ENCODE measurements around the gene ABR. TPM values are rescaled to one million over a fixed set of nuclear protein-coding genes. Genes with fewer than 3 reads are reported as not detected.

Gene ABR
- total RNA-seq, 1 donor from 2014 or later, result 70.9 TPM

DNA sequence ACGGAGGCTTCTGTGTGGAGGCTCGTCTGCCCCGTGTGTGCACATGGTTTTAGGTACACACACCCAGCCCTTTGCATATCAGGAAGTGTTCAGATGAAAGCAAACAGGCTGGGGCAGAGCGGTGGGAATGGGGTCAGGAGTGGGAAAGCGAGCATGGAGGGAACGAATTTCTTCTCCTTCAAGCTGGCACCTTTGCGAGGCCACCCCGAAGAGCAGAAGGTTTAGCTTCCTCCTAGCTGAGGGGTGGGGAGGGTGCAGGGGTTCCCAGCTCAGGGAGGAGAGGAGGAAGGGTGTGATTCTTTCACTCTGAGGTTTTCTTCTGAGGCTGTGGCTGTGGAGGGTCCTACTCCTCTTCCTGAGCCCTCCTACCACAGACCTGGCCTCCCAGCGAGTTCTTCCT is 83.6 kb downstream of the ABR start:
- FAIRE-seq (no peak), DNase-seq (ENCODE audit: low read depth) (no peak)
- H3K27me3 ChIP-seq (ENCODE audit: insufficient read depth, low read length), result no peaks in the 10 kb centered on the region
- Mint-ChIP-seq H3K4me3 (ENCODE audit: unreplicated experiment) (no peak overlapping the region), H3K36me3 (ENCODE audit: low read depth, unreplicated experiment) (peaks cover 24% of the 10 kb centered on the region), H3K27me3 (ENCODE audit: low read depth, unreplicated experiment) (no peaks in the 10 kb centered on the region), H3K4me1 (ENCODE audit: low read depth, unreplicated experiment) (no peaks in the 10 kb centered on the region), H3K9me3 (ENCODE audit: unreplicated experiment) (peaks cover 2% of the 10 kb centered on the region), H3K27ac (ENCODE audit: unreplicated experiment) (no peak overlapping the region)
- H4K20me1 ChIP-seq (ENCODE audit: insufficient read depth, low read length), result peaks cover 62% of the 10 kb centered on the region
- H3K79me2 ChIP-seq (ENCODE audit: insufficient read depth, low read length), result peaks cover 4% of the 10 kb centered on the region
- no peak overlapping the region for H3K9ac ChIP-seq (ENCODE audit: low read length)
- H3K4me2 ChIP-seq (ENCODE audit: low read length), result no peak overlapping the region
- no peak overlapping the region for H3K27ac ChIP-seq (ENCODE audit: low read depth, low read length)
- peaks cover 8% of the 10 kb centered on the region for H3K36me3 ChIP-seq (ENCODE audit: insufficient read depth, low read length)
- no peaks in the 10 kb centered on the region for H3K9me3 ChIP-seq (ENCODE audit: insufficient read depth, low read depth, low read length)
- H2AFZ ChIP-seq (ENCODE audit: low read depth, low read length), result no peak overlapping the region
- H3K4me1 ChIP-seq (ENCODE audit: insufficient read depth, low read length), result no peaks in the 10 kb centered on the region
- TF ChIP-seq, protein P1, sequence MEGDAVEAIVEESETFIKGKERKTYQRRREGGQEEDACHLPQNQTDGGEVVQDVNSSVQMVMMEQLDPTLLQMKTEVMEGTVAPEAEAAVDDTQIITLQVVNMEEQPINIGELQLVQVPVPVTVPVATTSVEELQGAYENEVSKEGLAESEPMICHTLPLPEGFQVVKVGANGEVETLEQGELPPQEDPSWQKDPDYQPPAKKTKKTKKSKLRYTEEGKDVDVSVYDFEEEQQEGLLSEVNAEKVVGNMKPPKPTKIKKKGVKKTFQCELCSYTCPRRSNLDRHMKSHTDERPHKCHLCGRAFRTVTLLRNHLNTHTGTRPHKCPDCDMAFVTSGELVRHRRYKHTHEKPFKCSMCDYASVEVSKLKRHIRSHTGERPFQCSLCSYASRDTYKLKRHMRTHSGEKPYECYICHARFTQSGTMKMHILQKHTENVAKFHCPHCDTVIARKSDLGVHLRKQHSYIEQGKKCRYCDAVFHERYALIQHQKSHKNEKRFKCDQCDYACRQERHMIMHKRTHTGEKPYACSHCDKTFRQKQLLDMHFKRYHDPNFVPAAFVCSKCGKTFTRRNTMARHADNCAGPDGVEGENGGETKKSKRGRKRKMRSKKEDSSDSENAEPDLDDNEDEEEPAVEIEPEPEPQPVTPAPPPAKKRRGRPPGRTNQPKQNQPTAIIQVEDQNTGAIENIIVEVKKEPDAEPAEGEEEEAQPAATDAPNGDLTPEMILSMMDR (IDR thresholded peaks at IDR 0.05; ENCODE audit: insufficient read depth, low read depth, low read length), result no peak
- TF ChIP-seq EZH2 (IDR thresholded peaks at IDR 0.05; ENCODE audit: insufficient read depth, low read length), result no peak
- H3K4me3 ChIP-seq (ENCODE audit: insufficient read depth, low read depth, low read length), result no peak overlapping the region

DNA sequence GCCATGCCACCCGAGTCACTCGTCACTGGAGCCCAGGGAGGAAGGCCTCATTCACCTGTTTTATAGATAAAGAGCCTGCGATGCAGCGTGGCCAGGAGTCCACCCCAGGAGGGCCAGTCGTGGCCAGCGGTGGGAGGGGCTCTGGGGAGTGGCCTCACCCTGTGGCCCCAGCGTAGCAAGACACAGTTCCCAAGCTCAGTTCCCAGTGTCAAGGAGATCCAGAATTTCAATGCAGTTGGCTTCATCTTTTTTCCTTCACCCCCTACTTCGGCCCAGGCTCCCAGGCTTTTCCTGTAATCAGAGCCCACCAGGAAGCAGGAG is 84.0 kb downstream of the ABR start:
- no peak overlapping the region for H3K4me3 Mint-ChIP-seq (ENCODE audit: unreplicated experiment)
- TF ChIP-seq, protein P1 (IDR thresholded peaks at IDR 0.05; ENCODE audit: insufficient read depth, low read depth, low read length), result no peak
- no peak for TF ChIP-seq EZH2 (IDR thresholded peaks at IDR 0.05; ENCODE audit: insufficient read depth, low read length)
- no peak overlapping the region for H3K27ac Mint-ChIP-seq (ENCODE audit: unreplicated experiment)
- H2AFZ ChIP-seq (ENCODE audit: low read depth, low read length), result no peak overlapping the region
- peaks cover 8% of the 10 kb centered on the region for H3K36me3 ChIP-seq (ENCODE audit: insufficient read depth, low read length)
- H3K9me3 Mint-ChIP-seq (ENCODE audit: unreplicated experiment), result peaks cover 2% of the 10 kb centered on the region
- no peaks in the 10 kb centered on the region for H3K4me1 ChIP-seq (ENCODE audit: insufficient read depth, low read length)
- FAIRE-seq (no peak), DNase-seq (ENCODE audit: low read depth) (no peak)
- no peaks in the 10 kb centered on the region for H3K9me3 ChIP-seq (ENCODE audit: insufficient read depth, low read depth, low read length)
- H3K4me1 Mint-ChIP-seq (ENCODE audit: low read depth, unreplicated experiment), result no peaks in the 10 kb centered on the region
- H3K4me2 ChIP-seq (ENCODE audit: low read length), result no peak overlapping the region
- H3K36me3 Mint-ChIP-seq (ENCODE audit: low read depth, unreplicated experiment), result peaks cover 24% of the 10 kb centered on the region
- no peak overlapping the region for H3K9ac ChIP-seq (ENCODE audit: low read length)
- no peak overlapping the region for H3K27ac ChIP-seq (ENCODE audit: low read depth, low read length)
- H4K20me1 ChIP-seq (ENCODE audit: insufficient read depth, low read length), result peaks cover 63% of the 10 kb centered on the region
- no peaks in the 10 kb centered on the region for H3K27me3 ChIP-seq (ENCODE audit: insufficient read depth, low read length)
- peaks cover 4% of the 10 kb centered on the region for H3K79me2 ChIP-seq (ENCODE audit: insufficient read depth, low read length)
- no peak overlapping the region for H3K4me3 ChIP-seq (ENCODE audit: insufficient read depth, low read depth, low read length)
- no peaks in the 10 kb centered on the region for H3K27me3 Mint-ChIP-seq (ENCODE audit: low read depth, unreplicated experiment)

DNA sequence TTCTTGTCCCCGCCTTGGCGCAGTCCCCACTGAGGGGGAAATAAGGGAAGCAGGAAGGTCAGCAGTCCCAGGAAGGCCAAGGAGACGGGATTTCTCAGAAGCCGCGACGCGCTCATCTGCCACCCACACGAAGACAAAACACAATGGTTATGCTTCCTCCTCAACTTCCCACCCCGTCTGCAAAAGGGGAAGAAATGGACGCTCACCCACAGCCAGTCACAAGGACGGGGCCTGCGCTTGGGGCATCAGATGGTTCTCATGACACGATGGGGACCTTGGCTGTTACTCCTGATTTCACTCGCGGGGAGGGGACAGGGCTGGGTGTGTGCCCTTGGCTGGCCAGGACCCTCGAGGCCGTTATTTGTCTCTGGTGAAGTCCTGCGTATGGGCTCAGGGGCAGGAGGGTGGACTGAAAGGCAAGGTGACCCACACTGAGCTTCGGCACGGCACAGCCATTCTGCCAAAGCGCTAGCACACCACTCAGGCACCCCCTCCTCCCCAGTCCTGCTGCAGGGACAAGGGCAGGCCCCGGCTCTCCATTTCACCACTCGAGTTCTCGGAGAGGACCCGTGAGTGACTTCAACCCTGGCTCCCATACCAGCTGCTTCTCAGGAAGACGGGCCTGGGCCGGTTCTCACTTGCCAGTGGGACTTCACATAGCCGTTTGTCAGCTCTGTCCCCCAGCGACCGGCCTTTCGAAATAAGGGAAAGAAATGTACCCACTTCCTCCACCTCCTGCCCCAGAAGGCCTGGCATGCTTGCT is 84.5 kb downstream of the ABR start:
- Histone ChIP-seq H3K27me3 (ENCODE audit: insufficient read depth, low read length) (no peaks in the 10 kb centered on the region), H3K4me1 (ENCODE audit: insufficient read depth, low read length) (no peaks in the 10 kb centered on the region), H3K9ac (ENCODE audit: low read length) (no peak overlapping the region), H4K20me1 (ENCODE audit: insufficient read depth, low read length) (peaks cover 69% of the 10 kb centered on the region), H3K79me2 (ENCODE audit: insufficient read depth, low read length) (peaks cover 4% of the 10 kb centered on the region), H3K36me3 (ENCODE audit: insufficient read depth, low read length) (peaks cover 8% of the 10 kb centered on the region), H2AFZ (ENCODE audit: low read depth, low read length) (no peak overlapping the region), H3K27ac (ENCODE audit: low read depth, low read length) (no peak overlapping the region), H3K4me2 (ENCODE audit: low read length) (no peak overlapping the region), H3K9me3 (ENCODE audit: insufficient read depth, low read depth, low read length) (no peaks in the 10 kb centered on the region), H3K4me3 (ENCODE audit: insufficient read depth, low read depth, low read length) (no peak overlapping the region)
- no peak overlapping the region for H3K27ac Mint-ChIP-seq (ENCODE audit: unreplicated experiment)
- H3K36me3 Mint-ChIP-seq (ENCODE audit: low read depth, unreplicated experiment), result peaks cover 29% of the 10 kb centered on the region
- H3K4me1 Mint-ChIP-seq (ENCODE audit: low read depth, unreplicated experiment), result no peaks in the 10 kb centered on the region
- peaks cover 2% of the 10 kb centered on the region for H3K9me3 Mint-ChIP-seq (ENCODE audit: unreplicated experiment)
- FAIRE-seq (no peak), DNase-seq (ENCODE audit: low read depth) (no peak)
- no peak overlapping the region for H3K4me3 Mint-ChIP-seq (ENCODE audit: unreplicated experiment)
- no peaks in the 10 kb centered on the region for H3K27me3 Mint-ChIP-seq (ENCODE audit: low read depth, unreplicated experiment)
- TF ChIP-seq EZH2 (IDR thresholded peaks at IDR 0.05; ENCODE audit: insufficient read depth, low read length), result no peak
- TF ChIP-seq, protein P1 (IDR thresholded peaks at IDR 0.05; ENCODE audit: insufficient read depth, low read depth, low read length), result no peak

All from astrocyte (in vitro differentiated cells and primary cell).